ENCODE data around the gene RPS3A.

RPS3A gene

DNA sequence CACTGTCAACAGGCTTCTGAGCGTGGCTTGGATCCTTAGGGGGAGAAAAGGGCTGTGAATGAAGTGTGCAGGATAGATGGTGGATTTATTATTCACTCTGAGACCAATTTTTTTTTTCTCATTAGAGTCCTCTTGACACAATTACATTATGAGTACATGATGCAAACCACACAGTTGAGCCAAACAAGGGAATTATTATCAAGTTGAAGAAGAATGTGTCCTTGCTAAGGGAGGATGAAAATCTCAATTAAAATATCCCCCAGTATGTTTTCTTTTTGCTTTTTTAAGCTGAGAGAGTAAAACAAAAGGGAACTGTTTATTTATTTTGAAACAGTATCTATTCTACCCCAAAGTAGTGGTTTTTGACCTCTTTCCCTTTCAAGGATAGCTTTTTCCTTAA lies 40.4 kb downstream of the RPS3A start:
- no peaks in the 10 kb centered on the region for H3K4me1 ChIP-seq (ENCODE audit: control extremely low read depth in 1 of 4, control insufficient read depth in 4 of 4, insufficient read depth in 4 of 4, low read length in 3 of 4)
- H3K4me3 ChIP-seq (ENCODE audit: control insufficient read depth in 1 of 7, extremely low read depth in 1 of 7, insufficient read depth in 4 of 7, low read depth in 2 of 7, low read length in 6 of 7): no peak overlapping the region
- CTCF ChIA-PET: interaction anchor here (1.6 kb wide), 1 partner anchor 23 kb away, joined by 6 read pairs; no protein-coding TSS in a partner anchor
- no peaks in the 10 kb centered on the region for H3K9me3 ChIP-seq (ENCODE audit: control extremely low read depth in 1 of 5, control insufficient read depth in 4 of 5, insufficient read depth in 2 of 5, low read depth in 1 of 5, low read length in 4 of 5)
- no CpG with 5 or more reads among the region's 1 CpG for WGBS (ENCODE audit: insufficient coverage)
- DNase-seq: no peak
- POLR2A ChIA-PET: no interaction called here
- no peaks in the 10 kb centered on the region for H3K27me3 ChIP-seq (replicated peaks in 2 of 5; ENCODE audit: control insufficient read depth in 4 of 5, insufficient read depth in 5 of 5, low read length in 4 of 5)
- H3K36me3 ChIP-seq (ENCODE audit: control insufficient read depth in 4 of 4, insufficient read depth in 4 of 4, low read length in 3 of 4): no peaks in the 10 kb centered on the region
- no peak overlapping the region for H3K27ac ChIP-seq (ENCODE audit: insufficient read depth in 1 of 2, low read depth in 1 of 2, low read length in 2 of 2, poor library complexity in 1 of 2, severe bottlenecking in 2 of 2)

DNA sequence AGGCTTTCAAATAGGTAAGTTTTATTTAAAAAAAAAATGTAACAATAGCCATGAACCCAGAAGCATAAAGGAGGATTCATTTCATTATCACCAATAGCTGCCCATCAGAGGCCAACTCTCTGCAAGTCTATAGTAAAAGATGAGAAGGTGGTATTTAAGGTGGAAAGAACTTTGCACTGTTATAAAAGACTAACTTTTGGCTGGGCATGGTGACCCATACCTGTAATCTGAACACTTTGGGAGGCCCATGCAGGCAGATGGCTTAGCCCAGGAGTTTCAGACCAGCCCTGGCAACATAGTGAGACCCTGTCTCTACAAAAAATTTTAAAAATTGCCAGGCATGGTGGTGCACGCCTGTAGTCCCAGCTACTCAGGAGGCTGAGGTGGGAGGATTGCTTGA lies 43.3 kb downstream of the RPS3A start:
- WGBS (ENCODE audit: insufficient coverage): 100% methylated on average over 1 of the region's 1 CpG
- POLR2A ChIA-PET: no interaction called here
- H3K4me3 ChIP-seq (ENCODE audit: control insufficient read depth in 1 of 7, extremely low read depth in 1 of 7, insufficient read depth in 4 of 7, low read depth in 2 of 7, low read length in 6 of 7): no peak overlapping the region
- no peaks in the 10 kb centered on the region for H3K36me3 ChIP-seq (ENCODE audit: control insufficient read depth in 4 of 4, insufficient read depth in 4 of 4, low read length in 3 of 4)
- no peak overlapping the region for H3K27ac ChIP-seq (ENCODE audit: insufficient read depth in 1 of 2, low read depth in 1 of 2, low read length in 2 of 2, poor library complexity in 1 of 2, severe bottlenecking in 2 of 2)
- CTCF ChIA-PET: no interaction called here
- no peak for DNase-seq
- no peaks in the 10 kb centered on the region for H3K4me1 ChIP-seq (ENCODE audit: control extremely low read depth in 1 of 4, control insufficient read depth in 4 of 4, insufficient read depth in 4 of 4, low read length in 3 of 4)
- H3K9me3 ChIP-seq (ENCODE audit: control extremely low read depth in 1 of 5, control insufficient read depth in 4 of 5, insufficient read depth in 2 of 5, low read depth in 1 of 5, low read length in 4 of 5): no peaks in the 10 kb centered on the region
- H3K27me3 ChIP-seq (replicated peaks in 2 of 5; ENCODE audit: control insufficient read depth in 4 of 5, insufficient read depth in 5 of 5, low read length in 4 of 5): no peaks in the 10 kb centered on the region

GRCh38 chr4:151143162-151143561 lies 43.7 kb downstream of the RPS3A start:
- Histone ChIP-seq H3K27me3 (replicated peaks in 2 of 5; ENCODE audit: control insufficient read depth in 4 of 5, insufficient read depth in 5 of 5, low read length in 4 of 5) (no peaks in the 10 kb centered on the region), H3K4me1 (ENCODE audit: control extremely low read depth in 1 of 4, control insufficient read depth in 4 of 4, insufficient read depth in 4 of 4, low read length in 3 of 4) (no peaks in the 10 kb centered on the region), H3K9me3 (ENCODE audit: control extremely low read depth in 1 of 5, control insufficient read depth in 4 of 5, insufficient read depth in 2 of 5, low read depth in 1 of 5, low read length in 4 of 5) (no peaks in the 10 kb centered on the region), H3K36me3 (ENCODE audit: control insufficient read depth in 4 of 4, insufficient read depth in 4 of 4, low read length in 3 of 4) (no peaks in the 10 kb centered on the region), H3K27ac (ENCODE audit: insufficient read depth in 1 of 2, low read depth in 1 of 2, low read length in 2 of 2, poor library complexity in 1 of 2, severe bottlenecking in 2 of 2) (no peak overlapping the region), H3K4me3 (ENCODE audit: control insufficient read depth in 1 of 7, extremely low read depth in 1 of 7, insufficient read depth in 4 of 7, low read depth in 2 of 7, low read length in 6 of 7) (no peak overlapping the region)
- ChIA-PET POLR2A (no interaction called here), CTCF (no interaction called here)
- no CpG with 5 or more reads among the region's 2 CpGs for WGBS (ENCODE audit: insufficient coverage)
- peak in 1 of 3 donors; percentile 15 for DNase-seq

- H3K4me3 ChIP-seq (ENCODE audit: control insufficient read depth in 1 of 7, extremely low read depth in 1 of 7, insufficient read depth in 4 of 7, low read depth in 2 of 7, low read length in 6 of 7): no peak overlapping the region
- H3K9me3 ChIP-seq (ENCODE audit: control extremely low read depth in 1 of 5, control insufficient read depth in 4 of 5, insufficient read depth in 2 of 5, low read depth in 1 of 5, low read length in 4 of 5): no peaks in the 10 kb centered on the region
- POLR2A ChIA-PET: interaction anchor here (0.7 kb wide), 1 partner anchor 41 kb away, joined by 3 read pairs; no protein-coding TSS in a partner anchor
- WGBS (ENCODE audit: insufficient coverage): 100% methylated on average over 1 of the region's 3 CpGs
- H3K36me3 ChIP-seq (ENCODE audit: control insufficient read depth in 4 of 4, insufficient read depth in 4 of 4, low read length in 3 of 4): no peaks in the 10 kb centered on the region
- no peak for DNase-seq
- H3K4me1 ChIP-seq (ENCODE audit: control extremely low read depth in 1 of 4, control insufficient read depth in 4 of 4, insufficient read depth in 4 of 4, low read length in 3 of 4): no peaks in the 10 kb centered on the region
- H3K27me3 ChIP-seq (replicated peaks in 2 of 5; ENCODE audit: control insufficient read depth in 4 of 5, insufficient read depth in 5 of 5, low read length in 4 of 5): no peaks in the 10 kb centered on the region
- no peak overlapping the region for H3K27ac ChIP-seq (ENCODE audit: insufficient read depth in 1 of 2, low read depth in 1 of 2, low read length in 2 of 2, poor library complexity in 1 of 2, severe bottlenecking in 2 of 2)
- CTCF ChIA-PET: no interaction called here
These were observed 44.4 kb downstream of the RPS3A start for GRCh38 chr4:151143811-151144210.

GRCh38 chr4:151144329-151145072 lies 45.1 kb downstream of the RPS3A start:
- Histone ChIP-seq H3K27ac (ENCODE audit: insufficient read depth in 1 of 2, low read depth in 1 of 2, low read length in 2 of 2, poor library complexity in 1 of 2, severe bottlenecking in 2 of 2) (no peak overlapping the region), H3K36me3 (ENCODE audit: control insufficient read depth in 4 of 4, insufficient read depth in 4 of 4, low read length in 3 of 4) (no peaks in the 10 kb centered on the region), H3K9me3 (ENCODE audit: control extremely low read depth in 1 of 5, control insufficient read depth in 4 of 5, insufficient read depth in 2 of 5, low read depth in 1 of 5, low read length in 4 of 5) (no peaks in the 10 kb centered on the region), H3K4me3 (ENCODE audit: control insufficient read depth in 1 of 7, extremely low read depth in 1 of 7, insufficient read depth in 4 of 7, low read depth in 2 of 7, low read length in 6 of 7) (no peak overlapping the region), H3K4me1 (ENCODE audit: control extremely low read depth in 1 of 4, control insufficient read depth in 4 of 4, insufficient read depth in 4 of 4, low read length in 3 of 4) (no peaks in the 10 kb centered on the region), H3K27me3 (replicated peaks in 2 of 5; ENCODE audit: control insufficient read depth in 4 of 5, insufficient read depth in 5 of 5, low read length in 4 of 5) (no peaks in the 10 kb centered on the region)
- ChIA-PET CTCF (no interaction called here), POLR2A (interaction anchor here (0.6 to 0.7 kb wide), 2 partner anchors 42 to 127 kb away, joined by 3 read pairs; no protein-coding TSS in a partner anchor)
- no peak for DNase-seq
- 100% methylated on average over 3 of the region's 5 CpGs for WGBS (ENCODE audit: insufficient coverage)

DNA sequence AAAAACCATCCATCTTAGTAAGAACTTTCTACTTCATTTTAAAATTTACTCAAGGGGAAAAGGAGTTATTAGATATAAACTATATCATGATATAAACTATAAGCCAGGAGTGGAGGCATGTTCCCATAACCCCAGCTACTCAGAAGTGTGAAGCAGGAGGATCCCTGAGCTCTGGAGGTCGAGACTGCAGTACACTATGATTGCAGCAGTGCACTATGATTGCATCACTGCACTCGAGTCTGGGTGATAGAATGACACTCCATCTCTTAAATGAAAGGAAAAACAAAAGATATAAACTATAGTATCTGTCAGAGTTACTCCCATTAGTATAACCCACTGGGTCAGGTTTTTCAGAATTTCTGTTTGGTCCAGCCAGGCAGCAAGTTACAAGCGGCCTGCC lies 47.6 kb downstream of the RPS3A start:
- 100% methylated on average over 1 of the region's 3 CpGs for WGBS (ENCODE audit: insufficient coverage)
- ChIA-PET POLR2A (no interaction called here), CTCF (no interaction called here)
- H3K4me1 ChIP-seq (ENCODE audit: control extremely low read depth in 1 of 4, control insufficient read depth in 4 of 4, insufficient read depth in 4 of 4, low read length in 3 of 4): no peaks in the 10 kb centered on the region
- H3K9me3 ChIP-seq (ENCODE audit: control extremely low read depth in 1 of 5, control insufficient read depth in 4 of 5, insufficient read depth in 2 of 5, low read depth in 1 of 5, low read length in 4 of 5): no peaks in the 10 kb centered on the region
- no peaks in the 10 kb centered on the region for H3K27me3 ChIP-seq (replicated peaks in 2 of 5; ENCODE audit: control insufficient read depth in 4 of 5, insufficient read depth in 5 of 5, low read length in 4 of 5)
- no peak for DNase-seq
- H3K36me3 ChIP-seq (ENCODE audit: control insufficient read depth in 4 of 4, insufficient read depth in 4 of 4, low read length in 3 of 4): no peaks in the 10 kb centered on the region
- no peak overlapping the region for H3K4me3 ChIP-seq (ENCODE audit: control insufficient read depth in 1 of 7, extremely low read depth in 1 of 7, insufficient read depth in 4 of 7, low read depth in 2 of 7, low read length in 6 of 7)
- no peak overlapping the region for H3K27ac ChIP-seq (ENCODE audit: insufficient read depth in 1 of 2, low read depth in 1 of 2, low read length in 2 of 2, poor library complexity in 1 of 2, severe bottlenecking in 2 of 2)

DNA sequence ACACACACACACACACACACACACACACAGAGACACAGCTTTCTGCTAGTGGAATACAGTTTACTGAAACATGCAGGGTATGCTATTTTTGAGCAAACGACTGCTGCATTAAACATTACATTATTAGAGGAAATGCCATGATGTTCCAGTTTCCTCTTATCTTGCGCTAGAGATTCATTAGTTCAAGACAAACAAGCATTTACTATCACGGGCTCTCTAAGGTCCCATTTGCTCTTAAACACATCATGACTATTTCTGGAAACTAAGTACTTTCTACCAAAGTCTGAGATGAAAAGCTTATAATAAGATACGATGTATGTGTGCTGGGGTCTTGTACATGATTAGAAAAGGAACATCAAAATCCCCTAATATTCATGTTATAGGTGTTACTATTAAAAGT lies 48.8 kb downstream of the RPS3A start:
- no peaks in the 10 kb centered on the region for H3K27me3 ChIP-seq (replicated peaks in 2 of 5; ENCODE audit: control insufficient read depth in 4 of 5, insufficient read depth in 5 of 5, low read length in 4 of 5)
- no peaks in the 10 kb centered on the region for H3K4me1 ChIP-seq (ENCODE audit: control extremely low read depth in 1 of 4, control insufficient read depth in 4 of 4, insufficient read depth in 4 of 4, low read length in 3 of 4)
- no peaks in the 10 kb centered on the region for H3K36me3 ChIP-seq (ENCODE audit: control insufficient read depth in 4 of 4, insufficient read depth in 4 of 4, low read length in 3 of 4)
- no peaks in the 10 kb centered on the region for H3K9me3 ChIP-seq (ENCODE audit: control extremely low read depth in 1 of 5, control insufficient read depth in 4 of 5, insufficient read depth in 2 of 5, low read depth in 1 of 5, low read length in 4 of 5)
- CTCF ChIA-PET: interaction anchor here (1.2 kb wide), 1 partner anchor 12 kb away, joined by 3 read pairs; no protein-coding TSS in a partner anchor
- no peak for DNase-seq
- no peak overlapping the region for H3K4me3 ChIP-seq (ENCODE audit: control insufficient read depth in 1 of 7, extremely low read depth in 1 of 7, insufficient read depth in 4 of 7, low read depth in 2 of 7, low read length in 6 of 7)
- POLR2A ChIA-PET: no interaction called here
- no peak overlapping the region for H3K27ac ChIP-seq (ENCODE audit: insufficient read depth in 1 of 2, low read depth in 1 of 2, low read length in 2 of 2, poor library complexity in 1 of 2, severe bottlenecking in 2 of 2)
- 100% methylated on average over 2 of the region's 4 CpGs for WGBS (ENCODE audit: insufficient coverage)
